ENCODE results near the gene POMP. TPM values are rescaled to one million over a fixed set of nuclear protein-coding genes. Genes with fewer than 3 reads are reported as not detected.

POMP gene
- total RNA-seq, 1 donor from 2014 or later: 98.9 TPM

DNA sequence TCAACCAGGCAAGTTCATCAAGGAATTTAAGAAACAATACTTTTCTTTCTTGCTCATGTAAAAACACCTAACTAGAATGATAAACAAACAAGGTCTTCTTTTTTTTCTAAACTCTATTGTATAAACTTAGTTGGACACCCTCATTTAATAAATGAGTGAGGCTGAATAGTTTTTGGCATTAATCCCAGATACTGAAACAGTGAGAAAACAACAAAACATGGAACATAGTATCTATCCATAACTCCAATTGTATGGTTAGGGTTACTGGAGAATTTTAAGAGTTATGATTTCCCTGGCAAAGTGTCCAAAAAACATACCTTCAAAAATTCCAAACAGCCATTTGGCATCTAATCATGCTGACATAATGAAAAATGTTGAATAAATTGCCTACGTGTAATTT lies 5.8 kb upstream of the POMP start:
- Histone ChIP-seq H3K4me2 (no peak overlapping the region), H3K4me1 (peaks cover 8% of the 10 kb centered on the region), H3K9me3 (ENCODE audit: low read depth) (no peaks in the 10 kb centered on the region), H3K36me3 (no peaks in the 10 kb centered on the region), H3K27ac (no peak overlapping the region), H3K9ac (no peak overlapping the region), H3K4me3 (no peak overlapping the region), H3K79me2 (ENCODE audit: low read depth) (peaks cover 33% of the 10 kb centered on the region), H3F3A (ENCODE audit: low read depth) (peaks cover 4% of the 10 kb centered on the region), H4K20me1 (ENCODE audit: low read depth) (peaks cover 22% of the 10 kb centered on the region), H3K27me3 (no peaks in the 10 kb centered on the region), H2AFZ (replicated peaks) (no peak overlapping the region)
- H3K9me3 Mint-ChIP-seq: no peaks in the 10 kb centered on the region
- H3K27ac Mint-ChIP-seq: no peak overlapping the region
- H3K4me1 Mint-ChIP-seq: peaks cover 15% of the 10 kb centered on the region
- peaks cover 2% of the 10 kb centered on the region for H3K27me3 Mint-ChIP-seq (ENCODE audit: insufficient read depth, low read depth)
- H3K36me3 Mint-ChIP-seq: peaks cover 5% of the 10 kb centered on the region
- DNase-seq (ENCODE audit: low spot score): no peak
- H3K4me3 Mint-ChIP-seq: no peak overlapping the region
- no peak for TF ChIP-seq EZH2 (IDR thresholded peaks at IDR 0.05)
- TF ChIP-seq, protein P1, sequence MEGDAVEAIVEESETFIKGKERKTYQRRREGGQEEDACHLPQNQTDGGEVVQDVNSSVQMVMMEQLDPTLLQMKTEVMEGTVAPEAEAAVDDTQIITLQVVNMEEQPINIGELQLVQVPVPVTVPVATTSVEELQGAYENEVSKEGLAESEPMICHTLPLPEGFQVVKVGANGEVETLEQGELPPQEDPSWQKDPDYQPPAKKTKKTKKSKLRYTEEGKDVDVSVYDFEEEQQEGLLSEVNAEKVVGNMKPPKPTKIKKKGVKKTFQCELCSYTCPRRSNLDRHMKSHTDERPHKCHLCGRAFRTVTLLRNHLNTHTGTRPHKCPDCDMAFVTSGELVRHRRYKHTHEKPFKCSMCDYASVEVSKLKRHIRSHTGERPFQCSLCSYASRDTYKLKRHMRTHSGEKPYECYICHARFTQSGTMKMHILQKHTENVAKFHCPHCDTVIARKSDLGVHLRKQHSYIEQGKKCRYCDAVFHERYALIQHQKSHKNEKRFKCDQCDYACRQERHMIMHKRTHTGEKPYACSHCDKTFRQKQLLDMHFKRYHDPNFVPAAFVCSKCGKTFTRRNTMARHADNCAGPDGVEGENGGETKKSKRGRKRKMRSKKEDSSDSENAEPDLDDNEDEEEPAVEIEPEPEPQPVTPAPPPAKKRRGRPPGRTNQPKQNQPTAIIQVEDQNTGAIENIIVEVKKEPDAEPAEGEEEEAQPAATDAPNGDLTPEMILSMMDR (IDR thresholded peaks at IDR 0.05): no peak
- TF ChIP-seq EZH2phosphoT487 (IDR thresholded peaks at IDR 0.05): no peak

DNA sequence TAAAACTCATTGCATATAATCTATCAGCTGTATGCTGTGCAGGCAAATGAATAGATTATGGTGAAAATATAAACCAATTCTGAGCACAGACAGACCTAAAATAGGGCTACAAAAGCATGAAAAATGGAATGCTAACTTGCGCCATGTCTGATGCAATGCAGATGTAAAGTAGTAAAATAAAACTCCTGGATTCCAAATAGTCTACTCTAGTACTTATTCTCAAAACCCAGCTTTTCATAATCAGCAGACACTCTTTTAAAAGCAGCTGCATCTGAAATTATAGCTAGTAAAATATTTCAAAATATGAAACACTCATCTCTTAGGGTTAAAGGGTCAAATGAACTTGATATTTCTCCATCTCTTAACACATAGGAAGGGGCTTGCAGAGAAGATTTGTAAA lies 4.7 kb upstream of the POMP start:
- Mint-ChIP-seq H3K9me3 (no peaks in the 10 kb centered on the region), H3K4me3 (no peak overlapping the region), H3K36me3 (peaks cover 5% of the 10 kb centered on the region), H3K4me1 (peaks cover 16% of the 10 kb centered on the region), H3K27me3 (ENCODE audit: insufficient read depth, low read depth) (peaks cover 2% of the 10 kb centered on the region), H3K27ac (no peak overlapping the region)
- Histone ChIP-seq H3K27ac (no peak overlapping the region), H3F3A (ENCODE audit: low read depth) (peaks cover 4% of the 10 kb centered on the region), H3K27me3 (no peaks in the 10 kb centered on the region), H3K4me2 (no peak overlapping the region), H3K9ac (no peak overlapping the region), H3K9me3 (ENCODE audit: low read depth) (no peaks in the 10 kb centered on the region), H3K4me3 (no peak overlapping the region), H2AFZ (replicated peaks) (no peak overlapping the region), H3K36me3 (no peaks in the 10 kb centered on the region), H4K20me1 (ENCODE audit: low read depth) (peaks cover 22% of the 10 kb centered on the region), H3K4me1 (peaks cover 8% of the 10 kb centered on the region), H3K79me2 (ENCODE audit: low read depth) (peaks cover 45% of the 10 kb centered on the region)
- DNase-seq (ENCODE audit: low spot score): no peak
- TF ChIP-seq EZH2phosphoT487 (IDR thresholded peaks at IDR 0.05) (no peak), EZH2 (IDR thresholded peaks at IDR 0.05) (no peak)
- TF ChIP-seq, protein P1 (IDR thresholded peaks at IDR 0.05): no peak

GRCh38 chr13:28655561-28655960 lies 3.4 kb upstream of the POMP start:
- TF ChIP-seq, protein P1 (IDR thresholded peaks at IDR 0.05): no peak
- TF ChIP-seq EZH2 (IDR thresholded peaks at IDR 0.05) (no peak), EZH2phosphoT487 (IDR thresholded peaks at IDR 0.05) (no peak)
- Histone ChIP-seq H3K9me3 (ENCODE audit: low read depth) (no peaks in the 10 kb centered on the region), H3K27ac (no peak overlapping the region), H3K27me3 (no peaks in the 10 kb centered on the region), H3K36me3 (no peaks in the 10 kb centered on the region), H3K4me3 (no peak overlapping the region), H3K9ac (no peak overlapping the region), H4K20me1 (ENCODE audit: low read depth) (peaks cover 32% of the 10 kb centered on the region), H3K79me2 (ENCODE audit: low read depth) (peaks cover 57% of the 10 kb centered on the region), H3K4me2 (no peak overlapping the region), H3F3A (ENCODE audit: low read depth) (peaks cover 4% of the 10 kb centered on the region), H2AFZ (replicated peaks) (no peak overlapping the region), H3K4me1 (peaks cover 14% of the 10 kb centered on the region)
- Mint-ChIP-seq H3K4me3 (no peak overlapping the region), H3K27ac (no peak overlapping the region), H3K9me3 (no peaks in the 10 kb centered on the region), H3K27me3 (ENCODE audit: insufficient read depth, low read depth) (peaks cover 2% of the 10 kb centered on the region), H3K4me1 (peaks cover 25% of the 10 kb centered on the region), H3K36me3 (peaks cover 5% of the 10 kb centered on the region)
- no peak for DNase-seq (ENCODE audit: low spot score)
